CD4-positive, alpha-beta memory T cell (primary cell): ENCODE measurements around the gene LKAAEAR1. TPM values are rescaled to one million over a fixed set of nuclear protein-coding genes. Genes with fewer than 3 reads are reported as not detected.
"Not testable (repeated sequence)": the region's sequence is repeated elsewhere in the genome, so short reads cannot be mapped to it uniquely, and the experiment has no call there.

Source experiments
- CTCF ChIA-PET: fragments of 350-600 bp; sonication (Branson Sonifier 250); formaldehyde crosslinking; loops from one replicate; lab custom pipeline; 2021; ENCODE audit warnings: inconsistent platforms; ENCODE audit not compliant: partially characterized antibody; lab: Charles Lee
- POLR2A ChIA-PET: fragments of 350-600 bp; sonication (Branson Sonifier 250); formaldehyde crosslinking; loops from one replicate; lab custom pipeline; 2021; ENCODE audit not compliant: partially characterized antibody; lab: Charles Lee
- DNase-seq, 5 donors: peaks; one replicate each; pipeline versions ENCODE4 v3.0.0 to v3.0.0-alpha.2; 2020 to 2022; ENCODE audit warnings: mixed read lengths in 1 of 5
- H3K27ac ChIP-seq: one replicate; pipeline ENCODE4 v1.7.0; 2013; ENCODE audit warnings: low read depth, low read length
- H3K27me3 ChIP-seq: 2 replicates; pipeline ENCODE4 v1.7.0; 2013; ENCODE audit warnings: mild to moderate bottlenecking, low read length, moderate library complexity; ENCODE audit not compliant: insufficient read depth
- H3K36me3 ChIP-seq: 2 replicates; pipeline ENCODE4 v1.7.0; 2013; ENCODE audit warnings: mild to moderate bottlenecking, low read length, moderate library complexity; ENCODE audit not compliant: insufficient read depth
- H3K4me1 ChIP-seq: 2 replicates; pipeline ENCODE4 v1.7.0; 2013; ENCODE audit warnings: mild to moderate bottlenecking, low read length, moderate library complexity; ENCODE audit not compliant: insufficient read depth
- H3K4me3 ChIP-seq, 2 donors: one replicate each; pipeline ENCODE4 v1.7.0; 2013; ENCODE audit warnings: low read length in 2 of 2, mild to moderate bottlenecking in 1 of 2
- H3K9me3 ChIP-seq, 2 donors: one replicate each; pipeline ENCODE4 v1.7.0; 2013; ENCODE audit warnings: low read length in 2 of 2, control low read depth in 1 of 2; ENCODE audit not compliant: control insufficient read depth in 1 of 2
- H3K27ac Mint-ChIP-seq, 7 donors: one replicate each; pipeline ENCODE4 v1.8.0; 2020 to 2021; ENCODE audit warnings: mixed read lengths in 7 of 7, mild to moderate bottlenecking in 6 of 7, inconsistent platforms in 3 of 7, moderate library complexity in 3 of 7
- H3K27me3 Mint-ChIP-seq, 2 donors: one replicate each; pipeline ENCODE4 v1.8.0; 2020 to 2021; ENCODE audit warnings: mixed read lengths in 2 of 2
- H3K36me3 Mint-ChIP-seq, 2 donors: one replicate each; pipeline ENCODE4 v1.8.0; 2020 to 2021; ENCODE audit warnings: mixed read lengths in 2 of 2, inconsistent platforms in 1 of 2, mild to moderate bottlenecking in 1 of 2
- H3K4me1 Mint-ChIP-seq, 4 donors: one replicate each; pipeline ENCODE4 v1.8.0; 2020 to 2021; ENCODE audit warnings: mixed read lengths in 4 of 4, mild to moderate bottlenecking in 1 of 4
- H3K4me3 Mint-ChIP-seq, 8 donors: one replicate each; pipeline ENCODE4 v1.8.0; 2020 to 2021; ENCODE audit warnings: mixed read lengths in 8 of 8, mild to moderate bottlenecking in 7 of 8, moderate library complexity in 6 of 8, inconsistent platforms in 3 of 8
- H3K9me3 Mint-ChIP-seq, 8 donors: one replicate each; pipeline ENCODE4 v1.8.0; 2020 to 2021; ENCODE audit warnings: mixed read lengths in 8 of 8, mild to moderate bottlenecking in 5 of 8, inconsistent platforms in 3 of 8, moderate library complexity in 1 of 8
- intact Hi-C: fragments of 100-400 bp; cut with micrococcal nuclease; formaldehyde crosslinking; loops from one replicate; pipeline ENCODE4 v1.15.1; 2023
- polyA plus RNA-seq, 2 donors: library from polyadenylated mRNA; unstranded; fragments of 300-500 nt; fragmentation: Illumina TruSeq; gene quantifications; one replicate each; pipeline ENCODE4 v1.2.3, GENCODE V29; 2021
- total RNA-seq, 2 experiments: library from RNA; stranded (reverse); gene quantifications; one replicate each; pipeline ENCODE4 v1.2.3, GENCODE V29; 2021

The LKAAEAR1 gene
- total RNA-seq: under 1 TPM in 1 of 2 experiments, not detected in 1; 0.39 TPM
- under 1 TPM; 0.30 to 0.63 TPM for polyA plus RNA-seq

GRCh38 chr20:64083804-64084684 is at the start of gene LKAAEAR1:
Gene LKAAEAR1 (minus strand): TSS chr20:64084398. CDS start chr20:64084219, 179 bp downstream.
- CTCF ChIA-PET: interaction anchor here (0.9 to 5.2 kb wide), 10 partner anchors 9 to 179 kb away, joined by 3 to 73 read pairs (median 4); partner anchors contain the start of gene PRPF6

GRCh38 chr20:64131406-64131805 is 47.2 kb upstream of the LKAAEAR1 start:
- H3K36me3 ChIP-seq: no peaks in the 10 kb centered on the region
- no peak overlapping the region for H3K27ac Mint-ChIP-seq
- POLR2A ChIA-PET: no interaction called here
- no peak overlapping the region for H3K27ac ChIP-seq
- DNase-seq: no peak
- intact Hi-C loops: no loop called here
- CTCF ChIA-PET: no interaction called here
- no peaks in the 10 kb centered on the region for H3K4me1 Mint-ChIP-seq
- H3K27me3 Mint-ChIP-seq: peaks cover 13 to 16% of the 10 kb centered on the region in 2 donors
- H3K9me3 Mint-ChIP-seq: peaks cover 0 to 3% (median 0%) of the 10 kb centered on the region in 8 donors
- H3K4me1 ChIP-seq: no peaks in the 10 kb centered on the region
- H3K27me3 ChIP-seq: no peaks in the 10 kb centered on the region
- H3K9me3 ChIP-seq: no peaks in the 10 kb centered on the region
- H3K4me3 ChIP-seq: no peak overlapping the region
- H3K36me3 Mint-ChIP-seq: no peaks in the 10 kb centered on the region
- H3K4me3 Mint-ChIP-seq: no peak overlapping the region

More at GRCh38 chr20:64083804-64084684, at the start of gene LKAAEAR1:
- peaks cover 0 to 1% of the 10 kb centered on the region in 2 donors for H3K36me3 Mint-ChIP-seq
- H3K27ac ChIP-seq: peak within 1 kb of the TSS; percentile 9
- peak within 1 kb of the TSS in 5 of 7 donors; percentile 52 to 89 (median 74) for H3K27ac Mint-ChIP-seq
- intact Hi-C loops: loop anchor here (1.0 kb wide), 2 partner anchors 36 to 45 kb away; no protein-coding TSS in a partner anchor
- H3K9me3 Mint-ChIP-seq: peaks cover 0 to 14% (median 3%) of the 10 kb centered on the region in 8 donors
- peak within 1 kb of the TSS; percentile 84 to 93 (median 88) for H3K4me3 Mint-ChIP-seq
- H3K9me3 ChIP-seq: no peaks in the 10 kb centered on the region
- peaks cover 26% of the 10 kb centered on the region for H3K4me1 ChIP-seq
- peak in 1 of 5 donors; percentile 23 for DNase-seq
- no peaks in the 10 kb centered on the region for H3K27me3 ChIP-seq
- H3K36me3 ChIP-seq: no peaks in the 10 kb centered on the region
- H3K4me3 ChIP-seq: peak within 1 kb of the TSS; percentile 29 to 51
- no peaks in the 10 kb centered on the region for H3K27me3 Mint-ChIP-seq
- POLR2A ChIA-PET: interaction anchor here (0.9 to 1.9 kb wide), 9 partner anchors 12 to 172 kb away, joined by 3 to 13 read pairs (median 5); partner anchors contain the start of genes PRPF6 and TCEA2
- H3K4me1 Mint-ChIP-seq: peaks cover 11 to 40% (median 26%) of the 10 kb centered on the region in 4 donors

- Mint-ChIP-seq H3K27ac (no peak overlapping the region), H3K4me1 (no peaks in the 10 kb centered on the region), H3K4me3 (no peak overlapping the region), H3K27me3 (peaks cover 13 to 15% of the 10 kb centered on the region in 2 donors), H3K9me3 (peaks cover 0 to 2% (median 0%) of the 10 kb centered on the region in 8 donors), H3K36me3 (no peaks in the 10 kb centered on the region)
- ChIA-PET POLR2A (no interaction called here), CTCF (no interaction called here)
- H3K27ac ChIP-seq: no peak overlapping the region
- no peak overlapping the region for H3K4me3 ChIP-seq
- no peaks in the 10 kb centered on the region for H3K36me3 ChIP-seq
- no peaks in the 10 kb centered on the region for H3K27me3 ChIP-seq
- no peaks in the 10 kb centered on the region for H3K4me1 ChIP-seq
- no peak for DNase-seq
- H3K9me3 ChIP-seq: no peaks in the 10 kb centered on the region
- intact Hi-C loops: no loop called here
Observed at GRCh38 chr20:64130876-64131275, 46.7 kb upstream of the LKAAEAR1 start.

- POLR2A ChIA-PET: no interaction called here
- H3K27me3 ChIP-seq: no peaks in the 10 kb centered on the region
Observed at GRCh38 chr20:64130271-64130670, 46.1 kb upstream of the LKAAEAR1 start.

GRCh38 chr20:64129146-64129782 is 45.1 kb upstream of the LKAAEAR1 start:
- H3K4me3 Mint-ChIP-seq: no peak overlapping the region
- no peak overlapping the region for H3K27ac Mint-ChIP-seq
- Histone ChIP-seq H3K27ac (no peak overlapping the region), H3K9me3 (no peaks in the 10 kb centered on the region), H3K27me3 (no peaks in the 10 kb centered on the region), H3K36me3 (no peaks in the 10 kb centered on the region), H3K4me1 (no peaks in the 10 kb centered on the region), H3K4me3 (no peak overlapping the region)
- DNase-seq: no peak
- peaks cover 14 to 17% of the 10 kb centered on the region in 2 donors for H3K27me3 Mint-ChIP-seq
- H3K9me3 Mint-ChIP-seq: no peaks in the 10 kb centered on the region
- ChIA-PET CTCF (no interaction called here), POLR2A (no interaction called here)
- intact Hi-C loops: no loop called here
- no peaks in the 10 kb centered on the region for H3K36me3 Mint-ChIP-seq
- no peaks in the 10 kb centered on the region for H3K4me1 Mint-ChIP-seq

More at GRCh38 chr20:64130271-64130670, 46.1 kb upstream of the LKAAEAR1 start:
- Mint-ChIP-seq H3K27ac (peak overlapping the region in 1 of 7 donors; percentile 59), H3K9me3 (no peaks in the 10 kb centered on the region), H3K27me3 (peaks cover 13 to 14% of the 10 kb centered on the region in 2 donors), H3K4me3 (no peak overlapping the region), H3K36me3 (no peaks in the 10 kb centered on the region), H3K4me1 (no peaks in the 10 kb centered on the region)
- DNase-seq: no peak
- intact Hi-C loops: no loop called here
- Histone ChIP-seq H3K4me1 (no peaks in the 10 kb centered on the region), H3K27ac (no peak overlapping the region), H3K36me3 (no peaks in the 10 kb centered on the region), H3K9me3 (no peaks in the 10 kb centered on the region), H3K4me3 (no peak overlapping the region)
- CTCF ChIA-PET: no interaction called here

GRCh38 chr20:64123517-64123916 is 39.3 kb upstream of the LKAAEAR1 start:
- intact Hi-C loops, POLR2A ChIA-PET, DNase-seq, H3K4me3 ChIP-seq, H3K27ac Mint-ChIP-seq, H3K9me3 ChIP-seq, H3K36me3 Mint-ChIP-seq, H3K36me3 ChIP-seq, H3K9me3 Mint-ChIP-seq, H3K27ac ChIP-seq, CTCF ChIA-PET, H3K4me3 Mint-ChIP-seq, H3K4me1 Mint-ChIP-seq: not testable (repeated sequence)
- H3K27me3 Mint-ChIP-seq: peaks cover 7 to 15% of the 10 kb centered on the region in 2 donors
- Histone ChIP-seq H3K4me1 (peaks cover 11% of the 10 kb centered on the region), H3K27me3 (peaks cover 10% of the 10 kb centered on the region)

- Histone ChIP-seq H3K4me1 (peaks cover 11% of the 10 kb centered on the region), H3K27me3 (peaks cover 10% of the 10 kb centered on the region)
- CTCF ChIA-PET: interaction anchor here (0.6 to 4.5 kb wide), 4 partner anchors 24 to 83 kb away, joined by 3 to 73 read pairs (median 34); partner anchors contain the start of genes LKAAEAR1 and OPRL1
- H3K27ac ChIP-seq, H3K9me3 ChIP-seq, H3K27ac Mint-ChIP-seq, H3K9me3 Mint-ChIP-seq, H3K4me3 Mint-ChIP-seq, POLR2A ChIA-PET, H3K4me1 Mint-ChIP-seq, H3K4me3 ChIP-seq, DNase-seq, H3K36me3 Mint-ChIP-seq, H3K36me3 ChIP-seq, intact Hi-C loops: not testable (repeated sequence)
- peaks cover 5 to 12% of the 10 kb centered on the region in 2 donors for H3K27me3 Mint-ChIP-seq
Observed at GRCh38 chr20:64122927-64123326, 38.7 kb upstream of the LKAAEAR1 start.
